Muscle layer of colon (tissue), 2 donors: ENCODE results near the gene AKT1.
A peak's percentile ranks its signal among the peaks of the same experiment; 100 is the strongest.

Source experiments
- H3K27ac ChIP-seq: one replicate; pipeline ENCODE4 v1.7.0; 2013; ENCODE audit warnings: low read depth, mild to moderate bottlenecking, low read length, moderate library complexity
- H3K27me3 ChIP-seq, 2 donors: one replicate each; pipeline ENCODE4 v1.7.0; 2013; ENCODE audit warnings: low read length in 2 of 2, mild to moderate bottlenecking in 2 of 2; ENCODE audit not compliant: insufficient read depth in 2 of 2, control insufficient read depth in 1 of 2
- H3K36me3 ChIP-seq: one replicate; pipeline ENCODE4 v1.7.0; 2013; ENCODE audit warnings: mild to moderate bottlenecking, low read length; ENCODE audit not compliant: insufficient read depth
- H3K4me1 ChIP-seq: one replicate; pipeline ENCODE4 v1.7.0; 2013; ENCODE audit warnings: mild to moderate bottlenecking, low read length; ENCODE audit not compliant: insufficient read depth
- H3K4me3 ChIP-seq, 2 donors: one replicate each; pipeline ENCODE4 v1.7.0; 2013; ENCODE audit warnings: low read length in 2 of 2, low read depth in 1 of 2, mild to moderate bottlenecking in 1 of 2, moderate library complexity in 1 of 2
- H3K9ac ChIP-seq: one replicate; pipeline ENCODE4 v1.7.0; 2013; ENCODE audit warnings: low read length
- H3K9me3 ChIP-seq: one replicate; pipeline ENCODE4 v1.7.0; 2013; ENCODE audit warnings: mild to moderate bottlenecking, low read length
- donor health status: abdominal sarcoma.
- donor health status: Adenocarcinoma of cecum.

Gene AKT1

DNA sequence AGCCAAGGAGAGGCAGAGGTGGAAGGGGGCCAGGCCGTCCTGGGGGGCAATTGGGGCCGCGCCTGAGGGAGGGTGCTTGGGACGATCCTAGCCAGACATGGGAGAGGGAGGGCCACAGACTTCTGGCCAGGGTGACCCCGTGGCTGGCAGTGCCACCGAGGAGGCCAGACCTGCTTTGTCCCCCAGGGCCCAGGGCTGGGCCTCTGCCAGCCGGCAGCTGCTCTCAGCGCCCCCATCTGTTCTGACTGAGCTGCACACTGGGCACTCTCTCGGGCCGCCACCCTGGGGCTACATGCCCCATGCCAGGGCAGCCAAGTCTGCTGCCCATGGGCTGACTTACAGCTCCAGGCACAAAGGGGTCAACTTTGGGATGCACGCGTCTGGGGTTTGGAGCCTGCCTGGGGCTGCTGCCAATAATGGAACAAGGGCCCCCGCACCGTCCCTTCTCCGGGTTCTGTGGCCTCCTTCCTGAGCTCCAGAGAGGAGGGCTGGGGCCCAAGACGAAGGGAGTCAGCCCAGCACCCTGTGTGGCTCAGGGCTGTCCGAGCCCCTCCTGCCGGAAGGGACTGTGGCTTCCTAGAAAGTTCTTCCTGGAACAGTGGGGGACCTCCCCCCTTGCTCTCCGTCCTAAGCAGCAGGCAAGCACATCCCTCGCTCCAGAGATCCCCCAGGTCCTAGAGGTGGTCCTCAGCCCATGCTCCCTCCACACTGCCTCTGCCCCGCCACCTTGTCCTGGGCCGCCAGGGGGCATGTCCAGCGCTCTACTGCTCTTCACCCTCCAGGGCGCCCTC lies 70.4 kb downstream of the AKT1 start:
- H3K9ac ChIP-seq, result no peak overlapping the region
- peaks cover 22% of the 10 kb centered on the region for H3K4me1 ChIP-seq
- peaks cover 11 to 26% of the 10 kb centered on the region in 2 donors for H3K27me3 ChIP-seq
- H3K36me3 ChIP-seq, result peaks cover 5% of the 10 kb centered on the region
- no peaks in the 10 kb centered on the region for H3K9me3 ChIP-seq
- H3K27ac ChIP-seq, result no peak overlapping the region
- peak overlapping the region; percentile 42 to 47 for H3K4me3 ChIP-seq

- no peaks in the 10 kb centered on the region for H3K9me3 ChIP-seq
- H3K36me3 ChIP-seq, result peaks cover 5% of the 10 kb centered on the region
- peak overlapping the region; percentile 42 to 47 for H3K4me3 ChIP-seq
- peaks cover 11 to 26% of the 10 kb centered on the region in 2 donors for H3K27me3 ChIP-seq
- H3K4me1 ChIP-seq, result peaks cover 22% of the 10 kb centered on the region
- H3K27ac ChIP-seq, result no peak overlapping the region
- H3K9ac ChIP-seq, result no peak overlapping the region
Observed at GRCh38 chr14:104724407-104724980, 71.1 kb downstream of the AKT1 start.

DNA sequence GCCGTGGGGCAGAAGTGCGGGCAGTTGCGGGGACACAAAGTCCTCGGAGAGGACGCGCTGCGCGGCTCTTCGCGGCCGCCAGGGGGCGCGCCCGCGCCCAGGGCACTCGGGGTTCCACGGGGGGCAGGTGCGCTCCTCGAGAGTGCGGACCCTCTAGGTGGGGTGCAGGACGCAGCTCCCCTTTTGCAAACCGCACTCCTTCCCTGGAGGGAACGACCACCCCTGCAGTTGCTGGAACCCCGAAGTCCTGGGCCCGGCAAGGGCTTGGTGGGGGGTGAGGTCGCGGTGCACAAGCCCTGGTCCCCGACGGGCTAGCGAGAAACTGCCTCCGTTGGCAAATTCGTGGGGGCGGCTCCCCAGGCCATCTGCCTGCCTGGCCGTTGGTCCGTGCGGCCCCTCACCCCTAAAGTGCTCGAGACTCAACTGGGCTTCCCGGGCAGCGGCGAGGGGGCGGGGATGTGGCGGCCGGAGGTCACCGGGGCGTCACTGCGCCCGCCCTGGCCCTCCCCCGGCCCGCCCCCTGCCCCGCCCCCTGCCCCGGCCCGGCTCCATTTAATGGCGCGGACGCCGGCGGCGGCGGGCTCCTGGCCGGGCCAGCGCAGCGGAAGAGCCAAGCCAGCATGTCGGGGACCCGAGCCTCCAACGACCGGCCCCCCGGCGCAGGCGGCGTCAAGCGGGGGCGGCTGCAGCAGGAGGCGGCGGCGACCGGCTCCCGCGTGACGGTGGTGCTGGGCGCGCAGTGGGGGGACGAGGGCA lies 71.7 kb downstream of the AKT1 start, which contains the start of gene ADSS1:
TSS of gene ADSS1 (plus strand) at position 579 of the 756 bp plus-strand sequence. CDS start at position 621, 42 bp downstream.
- no peak within 1 kb of the TSS for H3K9ac ChIP-seq
- H3K36me3 ChIP-seq, result peaks cover 5% of the 10 kb centered on the region
- no peaks in the 10 kb centered on the region for H3K9me3 ChIP-seq
- peak within 1 kb of the TSS; percentile 58 to 62 for H3K4me3 ChIP-seq
- H3K27me3 ChIP-seq, result peaks cover 11 to 26% of the 10 kb centered on the region in 2 donors
- peaks cover 22% of the 10 kb centered on the region for H3K4me1 ChIP-seq
- no peak within 1 kb of the TSS for H3K27ac ChIP-seq

GRCh38 chr14:104722938-104723650 lies 72.5 kb downstream of the AKT1 start:
- no peak overlapping the region for H3K9ac ChIP-seq
- H3K27ac ChIP-seq, result no peak overlapping the region
- peaks cover 5% of the 10 kb centered on the region for H3K36me3 ChIP-seq
- H3K27me3 ChIP-seq, result peaks cover 11 to 25% of the 10 kb centered on the region in 2 donors
- H3K4me3 ChIP-seq, result peak overlapping the region in 1 of 2 donors; percentile 58
- no peaks in the 10 kb centered on the region for H3K9me3 ChIP-seq
- peaks cover 22% of the 10 kb centered on the region for H3K4me1 ChIP-seq

- Histone ChIP-seq H3K9ac (no peak overlapping the region), H3K4me1 (peaks cover 22% of the 10 kb centered on the region), H3K36me3 (peaks cover 5% of the 10 kb centered on the region), H3K4me3 (no peak overlapping the region), H3K9me3 (no peaks in the 10 kb centered on the region), H3K27ac (no peak overlapping the region), H3K27me3 (peaks cover 11 to 22% of the 10 kb centered on the region in 2 donors)
Observed at GRCh38 chr14:104721505-104722431, 73.8 kb downstream of the AKT1 start.
